ENCODE data around the gene PLA2G12B.
"Not testable (repeated sequence)": the region's sequence is repeated elsewhere in the genome, so short reads cannot be mapped to it uniquely, and the experiment has no call there.

PLA2G12B gene

GRCh38 chr10:72930276-72930675, 24.3 kb downstream of the PLA2G12B start:
- Histone ChIP-seq H3K27me3 (ENCODE audit: control insufficient read depth, insufficient read depth, low read length) (no peaks in the 10 kb centered on the region), H3K4me2 (ENCODE audit: low read length) (no peak overlapping the region), H3K9ac (ENCODE audit: low read depth, low read length) (no peak overlapping the region), H3K36me3 (ENCODE audit: insufficient read depth, low read length) (no peaks in the 10 kb centered on the region), H3K4me1 (ENCODE audit: control insufficient read depth, insufficient read depth, low read length) (peaks cover 23% of the 10 kb centered on the region), H3K4me3 (ENCODE audit: low read length) (no peak overlapping the region), H3K9me3 (replicated peaks; ENCODE audit: low read length) (no peaks in the 10 kb centered on the region)

- Histone ChIP-seq H3K9me3 (replicated peaks; ENCODE audit: low read length) (no peaks in the 10 kb centered on the region), H3K36me3 (ENCODE audit: insufficient read depth, low read length) (no peaks in the 10 kb centered on the region), H3K27me3 (ENCODE audit: control insufficient read depth, insufficient read depth, low read length) (no peaks in the 10 kb centered on the region), H3K4me3 (ENCODE audit: low read length) (no peak overlapping the region), H3K4me2 (ENCODE audit: low read length) (no peak overlapping the region), H3K4me1 (ENCODE audit: control insufficient read depth, insufficient read depth, low read length) (peaks cover 11% of the 10 kb centered on the region), H3K9ac (ENCODE audit: low read depth, low read length) (no peak overlapping the region)
Observed at GRCh38 chr10:72928798-72929197, 25.8 kb downstream of the PLA2G12B start.

GRCh38 chr10:72927485-72927884, 27.1 kb downstream of the PLA2G12B start:
- Histone ChIP-seq H3K4me2 (ENCODE audit: low read length) (no peak overlapping the region), H3K36me3 (ENCODE audit: insufficient read depth, low read length) (no peaks in the 10 kb centered on the region), H3K27me3 (ENCODE audit: control insufficient read depth, insufficient read depth, low read length) (no peaks in the 10 kb centered on the region), H3K4me3 (ENCODE audit: low read length) (no peak overlapping the region), H3K9ac (ENCODE audit: low read depth, low read length) (no peak overlapping the region), H3K4me1 (ENCODE audit: control insufficient read depth, insufficient read depth, low read length) (peaks cover 3% of the 10 kb centered on the region), H3K9me3 (replicated peaks; ENCODE audit: low read length) (no peaks in the 10 kb centered on the region)

GRCh38 chr10:72925951-72926465, 28.6 kb downstream of the PLA2G12B start:
- Histone ChIP-seq H3K4me2 (ENCODE audit: low read length) (no peak overlapping the region), H3K4me3 (ENCODE audit: low read length) (no peak overlapping the region), H3K9ac (ENCODE audit: low read depth, low read length) (no peak overlapping the region), H3K36me3 (ENCODE audit: insufficient read depth, low read length) (no peaks in the 10 kb centered on the region), H3K27me3 (ENCODE audit: control insufficient read depth, insufficient read depth, low read length) (no peaks in the 10 kb centered on the region), H3K4me1 (ENCODE audit: control insufficient read depth, insufficient read depth, low read length) (no peaks in the 10 kb centered on the region), H3K9me3 (replicated peaks; ENCODE audit: low read length) (no peaks in the 10 kb centered on the region)

GRCh38 chr10:72924351-72924750, 30.3 kb downstream of the PLA2G12B start:
- H3K27me3 ChIP-seq (ENCODE audit: control insufficient read depth, insufficient read depth, low read length): no peaks in the 10 kb centered on the region
- no peak overlapping the region for H3K9ac ChIP-seq (ENCODE audit: low read depth, low read length)
- H3K36me3 ChIP-seq (ENCODE audit: insufficient read depth, low read length): no peaks in the 10 kb centered on the region
- no peak overlapping the region for H3K4me2 ChIP-seq (ENCODE audit: low read length)
- H3K9me3 ChIP-seq (replicated peaks; ENCODE audit: low read length): no peaks in the 10 kb centered on the region
- H3K4me1 ChIP-seq (ENCODE audit: control insufficient read depth, insufficient read depth, low read length): no peaks in the 10 kb centered on the region
- H3K4me3 ChIP-seq (ENCODE audit: low read length): no peak overlapping the region

- not testable (repeated sequence) for H3K36me3 ChIP-seq (ENCODE audit: insufficient read depth, low read length); H3K9ac ChIP-seq (ENCODE audit: low read depth, low read length); H3K4me2 ChIP-seq (ENCODE audit: low read length); H3K27me3 ChIP-seq (ENCODE audit: control insufficient read depth, insufficient read depth, low read length); H3K9me3 ChIP-seq (replicated peaks; ENCODE audit: low read length); H3K4me3 ChIP-seq (ENCODE audit: low read length); H3K4me1 ChIP-seq (ENCODE audit: control insufficient read depth, insufficient read depth, low read length)
Observed at GRCh38 chr10:72921147-72921683, 33.4 kb downstream of the PLA2G12B start.

GRCh38 chr10:72918352-72918751, 36.3 kb downstream of the PLA2G12B start:
- no peaks in the 10 kb centered on the region for H3K4me1 ChIP-seq (ENCODE audit: control insufficient read depth, insufficient read depth, low read length)
- H3K4me3 ChIP-seq (ENCODE audit: low read length): no peak overlapping the region
- no peak overlapping the region for H3K9ac ChIP-seq (ENCODE audit: low read depth, low read length)

GRCh38 chr10:72917803-72918332, 36.7 kb downstream of the PLA2G12B start:
- H3K4me2 ChIP-seq (ENCODE audit: low read length); H3K4me1 ChIP-seq (ENCODE audit: control insufficient read depth, insufficient read depth, low read length); H3K27me3 ChIP-seq (ENCODE audit: control insufficient read depth, insufficient read depth, low read length); H3K4me3 ChIP-seq (ENCODE audit: low read length); H3K9ac ChIP-seq (ENCODE audit: low read depth, low read length); H3K36me3 ChIP-seq (ENCODE audit: insufficient read depth, low read length); H3K9me3 ChIP-seq (replicated peaks; ENCODE audit: low read length): not testable (repeated sequence)

More at GRCh38 chr10:72918352-72918751, 36.3 kb downstream of the PLA2G12B start:
- H3K27me3 ChIP-seq (ENCODE audit: control insufficient read depth, insufficient read depth, low read length): no peaks in the 10 kb centered on the region
- H3K4me2 ChIP-seq (ENCODE audit: low read length): no peak overlapping the region
- H3K36me3 ChIP-seq (ENCODE audit: insufficient read depth, low read length): no peaks in the 10 kb centered on the region
- H3K9me3 ChIP-seq (replicated peaks; ENCODE audit: low read length): no peaks in the 10 kb centered on the region

- H3K36me3 ChIP-seq (ENCODE audit: insufficient read depth, low read length); H3K4me1 ChIP-seq (ENCODE audit: control insufficient read depth, insufficient read depth, low read length); H3K4me3 ChIP-seq (ENCODE audit: low read length); H3K27me3 ChIP-seq (ENCODE audit: control insufficient read depth, insufficient read depth, low read length); H3K9me3 ChIP-seq (replicated peaks; ENCODE audit: low read length); H3K4me2 ChIP-seq (ENCODE audit: low read length); H3K9ac ChIP-seq (ENCODE audit: low read depth, low read length): not testable (repeated sequence)
Observed at GRCh38 chr10:72917201-72917600, 37.4 kb downstream of the PLA2G12B start.

GRCh38 chr10:72913287-72913686, 41.3 kb downstream of the PLA2G12B start:
- Histone ChIP-seq H3K9me3 (replicated peaks; ENCODE audit: low read length) (no peaks in the 10 kb centered on the region), H3K9ac (ENCODE audit: low read depth, low read length) (no peak overlapping the region), H3K27me3 (ENCODE audit: control insufficient read depth, insufficient read depth, low read length) (no peaks in the 10 kb centered on the region), H3K4me3 (ENCODE audit: low read length) (no peak overlapping the region), H3K36me3 (ENCODE audit: insufficient read depth, low read length) (no peaks in the 10 kb centered on the region), H3K4me2 (ENCODE audit: low read length) (no peak overlapping the region), H3K4me1 (ENCODE audit: control insufficient read depth, insufficient read depth, low read length) (no peaks in the 10 kb centered on the region)

- no peak overlapping the region for H3K4me3 ChIP-seq (ENCODE audit: low read length)
- no peaks in the 10 kb centered on the region for H3K36me3 ChIP-seq (ENCODE audit: insufficient read depth, low read length)
- no peak overlapping the region for H3K4me2 ChIP-seq (ENCODE audit: low read length)
- H3K4me1 ChIP-seq (ENCODE audit: control insufficient read depth, insufficient read depth, low read length): no peaks in the 10 kb centered on the region
- no peaks in the 10 kb centered on the region for H3K27me3 ChIP-seq (ENCODE audit: control insufficient read depth, insufficient read depth, low read length)
- no peaks in the 10 kb centered on the region for H3K9me3 ChIP-seq (replicated peaks; ENCODE audit: low read length)
- no peak overlapping the region for H3K9ac ChIP-seq (ENCODE audit: low read depth, low read length)
Observed at GRCh38 chr10:72912736-72913135, 41.9 kb downstream of the PLA2G12B start.

- Histone ChIP-seq H3K9me3 (replicated peaks; ENCODE audit: low read length) (no peaks in the 10 kb centered on the region), H3K4me3 (ENCODE audit: low read length) (no peak overlapping the region), H3K4me1 (ENCODE audit: control insufficient read depth, insufficient read depth, low read length) (no peaks in the 10 kb centered on the region), H3K9ac (ENCODE audit: low read depth, low read length) (no peak overlapping the region), H3K4me2 (ENCODE audit: low read length) (no peak overlapping the region), H3K36me3 (ENCODE audit: insufficient read depth, low read length) (no peaks in the 10 kb centered on the region), H3K27me3 (ENCODE audit: control insufficient read depth, insufficient read depth, low read length) (no peaks in the 10 kb centered on the region)
Observed at GRCh38 chr10:72911758-72912157, 42.8 kb downstream of the PLA2G12B start.

Measured in skeletal muscle satellite cell (primary cell).